Vagina (tissue), 2 donors: Measurements from ENCODE around the gene URI1.

Source experiments
- POLR2A ChIP-seq, 2 donors: fragments of 450-650 bp; IDR thresholded peaks; one replicate each; pipeline ENCODE4 v1.6.1; 2017; ENCODE audit warnings: antibody characterized with exemption in 2 of 2, mild to moderate bottlenecking in 2 of 2, moderate library complexity in 2 of 2
- POLR2AphosphoS5 ChIP-seq, 2 donors: sonication (generic); formaldehyde crosslinking; IDR thresholded peaks; one replicate each; pipeline ENCODE4 v1.9.0; 2017; ENCODE audit warnings: antibody characterized with exemption in 2 of 2, mild to moderate bottlenecking in 2 of 2, low read depth in 1 of 2; ENCODE audit not compliant: insufficient read depth in 1 of 2
- TF ChIP-seq, protein P1 (sequence below), 3 experiments: fragments of 450-650 bp in 2 of 3; fragments of 200-600 bp in 1 of 3; sonication (generic) in 1 of 3; IDR thresholded peaks; one replicate each; pipeline ENCODE4 v1.5.1; 2017 to 2019; ENCODE audit warnings: antibody characterized with exemption in 3 of 3, mild to moderate bottlenecking in 2 of 3, moderate library complexity in 2 of 3

- TF ChIP-seq, protein P1, sequence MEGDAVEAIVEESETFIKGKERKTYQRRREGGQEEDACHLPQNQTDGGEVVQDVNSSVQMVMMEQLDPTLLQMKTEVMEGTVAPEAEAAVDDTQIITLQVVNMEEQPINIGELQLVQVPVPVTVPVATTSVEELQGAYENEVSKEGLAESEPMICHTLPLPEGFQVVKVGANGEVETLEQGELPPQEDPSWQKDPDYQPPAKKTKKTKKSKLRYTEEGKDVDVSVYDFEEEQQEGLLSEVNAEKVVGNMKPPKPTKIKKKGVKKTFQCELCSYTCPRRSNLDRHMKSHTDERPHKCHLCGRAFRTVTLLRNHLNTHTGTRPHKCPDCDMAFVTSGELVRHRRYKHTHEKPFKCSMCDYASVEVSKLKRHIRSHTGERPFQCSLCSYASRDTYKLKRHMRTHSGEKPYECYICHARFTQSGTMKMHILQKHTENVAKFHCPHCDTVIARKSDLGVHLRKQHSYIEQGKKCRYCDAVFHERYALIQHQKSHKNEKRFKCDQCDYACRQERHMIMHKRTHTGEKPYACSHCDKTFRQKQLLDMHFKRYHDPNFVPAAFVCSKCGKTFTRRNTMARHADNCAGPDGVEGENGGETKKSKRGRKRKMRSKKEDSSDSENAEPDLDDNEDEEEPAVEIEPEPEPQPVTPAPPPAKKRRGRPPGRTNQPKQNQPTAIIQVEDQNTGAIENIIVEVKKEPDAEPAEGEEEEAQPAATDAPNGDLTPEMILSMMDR (IDR thresholded peaks at IDR 0.05): no peak
- TF ChIP-seq POLR2A (IDR thresholded peaks at IDR 0.05) (no peak), POLR2AphosphoS5 (IDR thresholded peaks at IDR 0.05; ENCODE audit: insufficient read depth in 1 of 2, low read depth in 1 of 2) (no peak)
Observed at GRCh38 chr19:29896802-29897201, 45.2 kb upstream of the URI1 start.
